Activated CD4-positive, CD25-positive, alpha-beta regulatory T cell treated with anti-CD3 and anti-CD28 coated beads, Interleukin-2, amount 50 U/mL, for 24 hours (primary cell): ENCODE data around the gene ZNF584.
A peak's percentile ranks its signal among the peaks of the same experiment; 100 is the strongest.
"Not testable (repeated sequence)": the region's sequence is repeated elsewhere in the genome, so short reads cannot be mapped to it uniquely, and the experiment has no call there.

Experiments
- ATAC-seq, 2 donors: fragments of 150-1000 bp; cut with Tn5 transposase; one replicate each; pipeline ENCODE4 v1.10.0; 2021; ENCODE audit warnings: mild to moderate bottlenecking in 1 of 2, moderate library complexity in 1 of 2

ZNF584 gene

DNA sequence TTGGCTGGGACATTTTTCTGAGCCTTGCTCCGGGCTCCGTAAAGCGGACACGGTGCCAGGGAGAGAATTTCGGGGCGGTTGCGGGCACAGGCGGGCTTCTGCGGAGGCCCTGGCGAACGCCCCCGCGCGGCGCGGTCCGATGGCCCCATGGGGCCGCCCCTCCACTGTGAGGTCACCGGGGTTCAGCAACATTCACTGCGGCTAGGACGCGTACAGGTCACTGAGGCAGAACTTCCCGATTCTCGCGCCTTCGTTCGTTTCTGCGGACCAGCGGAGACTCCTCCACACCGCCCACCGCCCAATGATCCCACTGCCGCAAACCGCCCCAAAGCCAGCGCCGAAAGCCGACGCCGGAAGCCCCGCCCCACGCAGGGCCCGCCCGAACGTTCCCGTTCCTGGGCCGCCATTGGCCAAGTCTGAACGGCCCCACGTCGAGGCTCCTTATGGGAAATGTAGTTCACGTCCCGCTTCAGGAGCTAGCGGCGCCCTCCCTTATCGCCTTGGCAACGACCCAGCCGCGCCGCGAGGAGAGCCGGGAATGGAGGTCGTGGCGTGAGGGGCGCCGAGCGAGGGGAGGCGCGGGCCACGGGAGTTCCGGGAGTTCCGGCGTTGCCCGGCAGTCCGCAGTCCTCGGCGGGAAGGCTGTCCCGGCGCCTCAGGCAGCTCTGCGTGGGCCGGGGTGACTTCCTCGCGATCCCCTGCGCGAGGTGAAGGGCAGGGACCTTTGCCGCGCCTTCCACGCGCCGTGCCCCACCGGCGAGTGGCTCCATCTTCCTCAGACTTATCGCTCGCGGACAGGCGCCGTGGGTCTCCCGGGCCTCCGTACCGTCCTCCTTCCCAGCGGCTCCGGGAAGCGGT lies at the start of gene ZNF584:
Gene ZNF584, plus strand, starts transcription at position 498 of the 858 bp plus-strand sequence. CDS start 499 bp downstream, outside the sequence.
- peak; percentile 98 for ATAC-seq

DNA sequence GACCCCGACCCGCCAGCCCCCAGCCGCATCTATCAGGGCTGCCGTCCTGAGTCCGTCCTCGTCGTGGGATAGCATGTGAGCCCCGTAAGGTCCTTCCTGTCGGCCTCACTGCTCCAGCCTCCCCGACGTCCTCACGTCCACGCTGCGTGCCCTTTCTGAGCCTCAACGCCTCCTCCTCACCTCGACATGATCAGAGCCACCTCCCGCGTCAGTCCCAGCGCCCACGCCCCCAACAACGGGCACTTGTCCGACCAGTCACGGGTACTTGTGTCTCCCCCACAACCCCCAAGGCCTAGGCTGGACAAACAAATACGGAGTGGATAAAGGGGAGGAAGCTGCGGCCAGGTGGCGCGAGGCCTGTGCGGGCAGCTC lies 46.6 kb upstream of the ZNF584 start:
- peak; percentile 6 to 7 for ATAC-seq

DNA sequence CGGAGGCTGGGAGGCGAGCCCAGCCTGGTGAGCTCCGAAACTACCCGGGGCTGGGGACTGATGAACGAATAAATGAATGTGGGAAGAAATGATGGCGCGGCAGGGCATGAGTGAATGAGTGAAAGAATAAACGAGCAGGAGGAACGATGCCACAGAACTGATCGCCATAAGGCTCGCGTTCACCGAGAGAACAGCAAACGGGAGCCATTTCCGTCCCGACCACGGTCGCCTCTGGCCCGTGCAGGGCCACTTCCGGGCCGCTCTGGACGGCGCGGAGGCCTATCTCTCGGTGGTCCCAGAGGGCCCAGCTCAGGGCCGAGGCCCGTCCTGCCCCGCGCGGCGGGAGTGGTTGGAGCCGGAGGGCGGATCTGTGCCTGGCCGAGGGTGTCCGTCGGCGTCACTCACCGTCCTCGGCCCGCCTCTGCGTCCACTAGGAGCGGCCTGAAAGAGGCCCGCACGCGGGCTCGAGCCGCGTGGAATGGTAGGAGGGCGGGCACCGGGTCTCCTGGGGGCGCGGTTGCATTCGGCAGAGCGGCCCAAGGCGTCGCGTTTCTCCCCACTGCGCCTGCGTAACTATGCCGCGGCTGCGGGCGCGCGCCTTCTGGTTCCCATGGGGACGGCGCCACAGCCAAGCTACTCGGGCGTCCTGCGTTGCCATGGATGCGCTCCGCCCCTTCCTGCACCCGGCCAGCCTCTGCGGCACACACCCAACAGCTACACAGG lies 46.0 kb upstream of the ZNF584 start, which contains the start of gene ZNF497:
Gene ZNF497, minus strand, starts transcription at position 480 of the 723 bp plus-strand sequence. CDS start 5,116 bp downstream, outside the sequence.
- peak; percentile 94 to 95 for ATAC-seq

DNA sequence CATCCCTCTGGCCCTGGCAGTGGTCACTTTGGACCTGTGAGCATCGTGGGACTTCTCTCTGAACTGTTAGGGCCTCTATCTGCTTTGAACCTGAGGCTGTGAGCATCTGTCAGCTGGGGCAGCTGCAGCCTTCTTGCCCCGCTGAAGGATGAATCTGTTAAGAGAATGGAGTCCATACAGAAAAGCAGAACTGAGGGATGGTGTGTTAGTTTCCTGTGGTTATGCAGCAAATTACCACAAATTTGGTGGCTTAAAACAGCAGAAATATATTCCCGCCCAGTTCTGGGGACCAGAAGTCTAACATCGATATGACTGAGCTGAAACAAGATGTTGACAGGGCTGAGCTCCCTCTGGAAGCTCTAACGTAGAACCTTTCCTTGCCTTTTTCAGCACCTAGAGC lies 44.3 kb upstream of the ZNF584 start:
- ATAC-seq, result no peak

DNA sequence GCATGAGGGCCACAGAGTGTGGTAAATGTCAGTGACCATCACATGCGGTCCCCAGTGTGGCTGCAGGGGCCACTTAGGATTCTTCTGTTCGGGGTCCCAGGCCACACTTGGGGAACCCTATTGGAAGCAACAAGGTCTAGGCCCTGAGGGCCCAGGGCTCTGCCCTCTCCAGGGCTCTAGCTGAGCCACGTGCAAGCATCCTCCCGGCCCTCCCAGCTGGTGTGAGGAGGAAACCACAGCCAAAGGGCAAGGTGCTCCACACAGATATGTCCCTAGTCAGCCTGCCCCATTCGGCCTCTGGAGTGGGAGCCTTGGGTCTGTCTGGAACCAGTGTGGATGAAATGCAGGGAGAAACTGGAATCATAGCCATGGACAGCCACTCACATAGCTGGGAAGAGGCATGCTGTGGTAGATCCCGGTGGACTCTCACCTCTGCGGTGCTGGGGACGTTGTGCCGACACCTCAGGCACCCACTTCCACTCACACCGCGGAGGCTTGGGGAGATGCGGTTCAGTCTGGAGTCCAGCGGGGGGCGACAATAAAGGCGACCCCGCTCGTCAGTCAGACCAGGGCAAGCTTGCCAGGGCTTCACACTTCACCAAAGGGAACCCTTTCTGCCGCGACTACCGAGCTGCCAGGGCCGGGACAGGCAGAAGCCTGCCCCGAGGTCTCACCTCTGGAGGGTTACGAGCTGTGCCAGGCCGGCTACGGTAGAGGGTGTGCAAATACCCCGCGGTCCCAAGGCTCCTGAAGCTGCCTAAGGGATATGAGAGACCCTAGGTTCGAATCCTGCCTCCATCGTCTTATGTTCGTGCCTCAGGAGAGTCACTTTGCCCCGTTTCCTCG lies 41.6 kb upstream of the ZNF584 start:
- no peak for ATAC-seq

DNA sequence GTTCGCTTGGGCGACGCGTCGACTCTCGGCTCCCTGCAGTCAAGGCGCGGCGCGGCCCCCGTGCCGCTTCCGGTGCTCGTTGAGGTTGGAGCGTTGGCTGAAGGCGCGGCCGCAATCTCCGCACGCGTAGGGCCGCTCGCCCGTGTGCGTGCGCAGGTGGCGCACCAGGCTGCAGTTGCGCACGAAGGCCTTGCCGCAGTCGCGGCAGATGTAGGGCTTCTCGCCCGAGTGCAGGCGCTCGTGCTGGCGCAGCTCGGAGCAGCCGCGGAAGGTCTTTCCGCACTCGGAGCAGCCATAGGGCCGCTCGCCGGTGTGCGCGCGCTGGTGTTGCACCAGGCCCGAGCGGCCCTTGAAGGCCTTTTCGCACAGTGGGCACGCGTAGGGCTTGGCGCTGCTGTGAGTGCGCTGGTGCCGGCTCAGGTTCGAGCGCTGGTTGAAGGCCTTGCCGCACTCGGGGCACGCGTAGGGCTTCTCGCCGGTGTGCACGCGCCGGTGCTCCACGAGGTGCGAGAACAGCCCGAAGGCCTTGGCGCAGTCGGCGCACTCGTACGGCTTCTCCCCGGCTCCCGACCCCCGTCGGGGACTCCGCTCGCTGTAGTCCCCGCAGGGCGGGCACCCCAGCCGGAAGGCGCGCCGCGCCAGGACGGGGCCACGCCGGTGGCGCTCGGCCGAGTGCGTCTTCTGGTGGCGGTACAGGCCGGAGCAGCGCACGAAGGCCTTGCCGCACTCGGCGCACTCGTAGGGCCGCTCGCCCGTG lies 40.6 kb upstream of the ZNF584 start:
- ATAC-seq, result no peak

DNA sequence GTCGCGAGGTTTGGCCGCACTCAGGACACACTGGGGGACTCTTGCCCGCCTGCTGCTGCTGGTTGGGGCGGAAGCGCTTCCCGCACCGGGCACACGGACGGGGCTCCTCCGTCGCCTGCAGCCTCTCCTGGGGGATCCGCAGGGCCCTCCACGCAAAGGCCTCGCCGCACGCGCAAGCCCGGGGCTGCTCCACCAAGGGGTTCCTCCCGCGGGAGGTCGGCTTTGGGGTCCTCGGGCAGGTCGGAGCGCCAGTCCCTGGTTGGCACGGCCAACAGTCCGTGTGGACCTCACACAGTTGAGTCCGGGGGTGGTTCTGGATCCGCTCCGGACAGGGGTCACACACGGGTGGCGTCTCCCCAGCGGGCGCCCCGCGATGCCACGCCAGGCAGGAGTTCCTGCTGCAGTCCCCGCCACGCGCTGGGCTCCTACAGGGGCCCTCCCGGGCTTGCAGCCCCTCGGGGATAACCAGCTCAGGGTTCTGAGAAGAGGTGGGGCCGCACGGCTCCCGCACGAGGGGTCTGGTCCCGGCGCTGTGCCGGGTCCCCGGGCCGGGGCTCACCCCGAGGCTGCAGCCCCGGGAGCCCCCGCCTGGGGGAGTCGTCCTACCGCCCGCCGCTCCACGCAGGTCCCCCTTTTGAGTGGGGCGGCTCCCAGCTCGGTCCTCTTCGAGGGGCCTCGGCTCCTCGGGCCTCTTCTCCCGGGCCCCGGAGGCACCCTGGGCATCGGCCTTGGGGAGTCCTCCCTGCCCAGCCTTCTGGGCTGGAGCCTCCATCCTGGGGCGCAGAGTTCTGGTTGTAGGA lies 39.7 kb upstream of the ZNF584 start:
- ATAC-seq, result no peak

DNA sequence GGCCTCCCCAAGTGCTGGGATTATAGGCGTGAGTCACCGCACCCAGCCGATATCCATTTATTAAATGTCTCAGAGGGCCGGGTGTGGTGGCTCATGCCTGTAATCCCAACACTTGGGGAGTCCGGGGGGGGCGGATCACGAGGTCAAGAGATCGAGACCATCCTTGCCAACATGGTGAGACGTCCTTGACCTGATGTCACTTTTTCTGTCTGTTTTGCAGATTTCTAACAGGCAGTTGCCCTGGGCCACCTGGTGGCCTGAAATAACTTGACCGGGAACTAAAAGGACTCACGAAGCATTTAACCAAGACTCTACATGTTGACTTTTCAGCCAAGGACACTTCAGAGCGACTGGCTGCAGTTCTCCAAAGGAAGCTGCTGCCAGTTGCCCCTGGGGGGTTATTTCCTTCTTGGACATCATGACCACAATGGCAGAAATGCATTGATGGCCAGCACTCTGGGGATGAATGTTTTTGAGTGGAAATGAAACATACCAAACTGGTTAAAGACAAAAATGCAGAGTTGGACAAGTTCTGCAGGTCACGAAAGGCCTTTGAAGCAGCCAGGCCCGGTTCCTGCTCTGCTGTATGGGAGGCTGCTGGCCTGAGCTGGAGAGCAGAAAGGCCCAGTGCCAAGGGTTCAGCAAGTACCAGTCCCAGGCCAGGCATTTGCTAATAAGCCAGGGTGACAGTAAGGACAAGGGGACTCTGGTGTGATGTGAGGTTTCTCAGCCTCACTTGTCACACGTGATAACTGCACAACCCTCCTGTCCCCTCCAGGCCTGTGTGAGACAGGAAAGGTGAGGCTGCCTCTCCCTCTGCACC lies 35.9 kb upstream of the ZNF584 start:
- no peak for ATAC-seq

DNA sequence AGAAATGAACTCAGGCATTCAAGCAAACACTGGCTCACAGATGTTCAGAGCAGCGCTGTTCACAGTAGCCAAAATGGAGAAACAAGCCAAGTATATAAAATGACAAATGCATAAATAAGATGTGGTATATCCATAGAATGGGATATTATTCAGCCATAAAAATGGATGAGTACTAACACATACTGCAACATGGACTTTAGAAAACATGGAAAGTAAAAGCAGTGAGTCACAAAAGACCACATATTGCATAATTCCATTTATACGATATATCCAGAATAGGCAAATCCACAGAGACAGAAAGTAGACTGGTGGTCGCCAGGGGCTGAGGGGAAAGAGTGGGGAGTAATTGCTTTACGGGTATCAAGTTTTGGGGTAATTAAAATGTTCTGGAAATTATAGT lies 34.2 kb upstream of the ZNF584 start:
- ATAC-seq, result no peak

DNA sequence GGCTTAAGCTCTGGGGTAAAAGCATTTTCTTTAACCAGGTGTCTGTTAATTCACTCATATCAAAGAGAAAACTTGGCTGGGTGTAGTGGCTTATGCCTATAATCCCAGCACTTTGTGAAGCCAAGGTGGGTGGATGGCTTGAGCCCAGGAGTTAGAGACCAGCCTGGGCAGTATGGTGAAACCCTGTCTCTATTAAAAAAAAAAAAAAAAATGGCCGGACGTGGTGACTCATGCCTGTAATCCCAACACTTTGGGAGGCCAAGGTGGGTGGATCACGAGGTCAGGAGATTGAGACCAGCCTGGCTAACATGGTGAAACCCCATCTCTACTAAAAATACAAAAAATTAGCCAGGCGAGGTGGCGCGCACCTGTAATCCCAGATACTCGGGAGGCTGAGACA lies 31.7 kb upstream of the ZNF584 start:
- not testable (repeated sequence) for ATAC-seq

DNA sequence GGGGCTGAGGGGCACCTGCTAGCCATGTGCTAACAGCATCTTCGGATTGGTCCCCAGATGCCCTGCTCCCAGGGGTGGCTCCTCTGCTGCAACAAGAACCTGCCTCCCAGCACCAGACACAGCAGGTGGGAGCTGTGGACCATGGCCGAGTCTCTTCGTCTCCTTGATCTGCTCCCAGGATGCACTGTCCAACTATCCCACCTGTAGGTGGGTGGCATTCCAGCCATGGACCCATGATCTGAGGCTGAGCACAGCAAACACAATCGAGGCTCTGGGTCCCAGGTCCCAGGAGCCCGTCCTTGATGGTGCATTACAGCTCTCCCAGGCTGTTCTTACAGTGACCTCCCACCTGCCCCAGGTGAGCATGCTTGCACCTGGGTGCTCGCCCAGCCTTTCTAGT lies 29.2 kb upstream of the ZNF584 start:
- ATAC-seq, result no peak

DNA sequence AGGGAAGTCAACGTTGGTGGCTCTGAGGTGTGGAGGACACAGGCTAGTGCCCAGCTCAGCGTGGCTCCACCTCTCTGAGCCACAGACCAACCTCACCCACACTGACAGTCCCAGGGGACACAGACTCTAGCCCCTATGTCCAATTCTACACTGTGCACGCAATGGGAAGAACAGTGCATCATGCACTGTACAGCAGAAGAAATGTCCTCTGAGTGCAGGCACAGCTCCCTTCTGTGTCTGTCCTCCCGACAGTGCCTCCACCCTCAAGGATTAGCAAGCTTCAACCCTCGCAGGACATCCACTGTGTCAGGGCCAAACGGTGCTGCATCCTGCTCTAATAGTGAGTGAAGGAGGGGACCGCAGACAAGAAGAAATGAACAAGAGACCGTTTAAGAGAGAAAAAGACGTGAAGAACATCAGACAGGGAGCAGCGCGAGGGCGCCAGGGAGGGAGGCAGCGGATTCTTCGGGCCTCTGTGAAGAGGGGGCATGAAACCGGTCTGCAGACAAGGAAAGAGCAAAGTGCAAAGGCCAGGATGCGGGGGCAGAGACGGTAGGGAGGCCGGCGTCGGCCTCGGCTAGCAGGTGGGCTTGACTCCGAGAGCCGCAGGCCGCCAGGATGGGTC lies 28.3 kb upstream of the ZNF584 start:
- ATAC-seq, result no peak

DNA sequence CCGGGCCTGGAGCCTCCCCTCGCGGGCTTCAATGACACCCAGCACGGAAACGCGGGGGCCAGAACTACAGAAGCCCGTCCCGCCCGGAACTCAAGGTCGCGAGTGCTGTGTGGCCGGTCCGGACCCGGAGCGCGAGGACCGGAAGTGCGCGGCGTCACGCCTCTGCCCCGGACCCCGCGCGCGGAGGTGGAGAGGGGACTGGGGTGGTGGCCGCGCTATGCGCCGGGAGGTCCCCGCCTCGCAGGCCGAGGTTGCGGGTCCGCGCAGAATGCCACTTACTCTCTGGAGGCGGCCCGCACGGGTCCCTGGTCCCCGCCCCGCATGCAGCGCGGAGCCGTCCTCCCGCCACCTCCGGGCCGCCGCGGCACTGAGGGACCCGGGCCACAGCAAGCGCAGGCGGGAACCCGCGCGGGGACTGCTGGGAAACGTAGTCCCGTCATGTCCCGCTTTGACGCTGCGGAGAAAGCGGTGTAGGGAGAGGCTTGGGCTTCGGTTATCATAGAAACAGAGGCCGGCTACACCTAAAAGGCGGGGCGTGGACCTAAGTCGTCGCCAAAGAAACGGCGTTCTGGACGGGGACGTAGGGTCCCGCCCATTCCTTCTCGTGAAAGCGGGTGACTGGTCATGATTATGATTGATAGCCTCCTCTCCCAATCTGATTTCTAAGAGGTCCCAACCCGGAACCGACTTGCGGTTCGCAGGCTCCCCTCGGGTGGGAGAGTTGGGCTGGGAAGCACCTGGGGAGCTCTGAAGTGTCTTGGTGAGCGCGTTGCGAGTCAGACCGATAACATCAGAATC lies 27.6 kb upstream of the ZNF584 start, which contains the start of gene ZNF837:
Gene ZNF837, minus strand, starts transcription at position 369 of the 798 bp plus-strand sequence. CDS start 11,698 bp downstream, outside the sequence.
- ATAC-seq, result peak; percentile 86 to 88

DNA sequence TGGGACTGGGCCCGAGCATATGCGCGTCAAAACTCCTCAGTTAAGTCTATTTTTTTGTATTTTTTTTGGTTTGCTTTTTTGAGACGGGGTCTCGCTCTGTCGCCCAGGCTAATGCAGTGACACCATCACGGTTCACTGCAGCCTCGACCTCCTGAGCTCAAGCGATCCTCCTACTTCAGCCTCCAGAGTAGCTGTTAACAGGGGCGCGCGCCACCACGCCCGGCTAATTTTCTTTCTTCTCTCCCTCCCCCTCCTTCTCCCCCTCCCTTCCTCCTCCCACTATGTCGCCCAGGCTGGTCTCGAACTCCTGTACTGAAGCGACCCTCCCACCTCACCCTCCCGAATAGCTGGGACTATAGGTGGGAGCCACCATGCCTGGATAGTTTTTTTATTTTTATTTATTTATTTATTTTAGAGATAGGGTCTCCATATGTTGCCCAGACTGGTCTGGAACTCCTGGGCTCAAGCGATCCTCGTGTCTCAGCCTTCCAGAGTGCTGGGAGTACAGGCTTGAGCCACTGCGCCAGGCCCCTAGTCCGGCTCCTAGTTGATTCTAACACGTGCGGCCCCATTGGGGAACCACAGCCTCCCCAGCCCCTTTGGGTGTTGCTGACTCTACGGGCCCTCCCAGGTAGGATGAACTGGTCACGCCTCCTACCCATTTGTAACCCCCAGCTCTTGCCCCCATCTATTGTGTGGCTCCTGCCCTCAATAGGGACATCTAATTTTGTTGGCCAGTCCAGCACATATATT lies 26.8 kb upstream of the ZNF584 start:
- ATAC-seq, result no peak

DNA sequence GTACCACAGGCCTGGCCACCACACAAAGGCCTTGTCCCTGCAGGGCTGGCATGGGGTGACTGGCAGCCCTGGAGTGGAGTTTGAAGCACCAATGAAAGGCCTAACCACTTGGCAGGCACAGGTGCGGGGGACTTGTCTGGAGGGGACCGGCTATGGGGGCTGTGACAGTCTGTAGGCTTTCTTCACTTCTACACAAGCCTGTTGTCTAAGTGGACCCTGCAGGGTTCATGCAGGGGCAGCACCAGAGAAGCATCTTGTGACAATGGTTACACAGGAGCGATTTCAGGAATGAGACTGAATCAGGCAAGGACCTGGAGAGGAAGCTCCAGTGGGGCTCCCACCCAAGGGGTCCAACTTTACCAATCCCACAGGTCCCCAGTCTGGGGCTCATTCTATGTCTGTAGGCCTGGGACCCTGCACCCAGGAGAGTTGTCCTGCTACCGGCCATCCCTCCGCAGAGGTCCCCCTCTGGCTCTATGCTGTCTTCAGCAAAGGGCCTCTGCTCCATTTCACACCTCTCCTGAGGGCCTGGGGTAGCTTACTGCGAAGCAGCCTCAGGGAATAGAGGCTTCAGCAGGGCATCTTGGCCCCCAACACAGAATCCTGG lies 25.3 kb upstream of the ZNF584 start:
- ATAC-seq, result no peak

DNA sequence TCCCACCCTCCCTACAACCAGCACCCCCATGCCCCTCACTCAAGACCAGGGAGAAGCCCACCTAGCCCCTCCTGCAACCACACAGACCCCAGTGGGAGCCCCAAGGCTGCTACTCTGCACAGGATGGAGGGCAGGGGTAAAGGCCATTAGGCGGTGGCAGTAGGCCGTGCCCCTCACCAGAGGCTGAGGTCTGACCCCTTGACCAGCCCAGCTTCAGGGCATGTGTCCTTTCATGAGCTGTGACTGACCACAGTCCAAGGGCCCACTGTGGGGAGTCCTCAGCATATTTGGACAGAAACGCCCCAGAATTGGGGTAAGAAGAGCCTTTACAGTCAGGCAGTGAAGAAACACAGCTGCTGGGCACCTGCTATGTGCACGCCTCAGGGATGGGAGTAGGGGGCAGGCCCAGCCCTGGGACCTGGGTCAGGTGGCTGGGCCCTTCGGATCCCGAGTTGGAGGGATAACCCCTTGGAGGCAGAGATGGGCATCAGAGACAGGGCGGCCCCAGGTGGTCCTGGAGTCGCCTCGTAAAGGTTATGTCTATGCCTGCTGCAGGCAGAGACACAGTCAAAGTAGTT lies 23.0 kb upstream of the ZNF584 start:
- ATAC-seq, result no peak

DNA sequence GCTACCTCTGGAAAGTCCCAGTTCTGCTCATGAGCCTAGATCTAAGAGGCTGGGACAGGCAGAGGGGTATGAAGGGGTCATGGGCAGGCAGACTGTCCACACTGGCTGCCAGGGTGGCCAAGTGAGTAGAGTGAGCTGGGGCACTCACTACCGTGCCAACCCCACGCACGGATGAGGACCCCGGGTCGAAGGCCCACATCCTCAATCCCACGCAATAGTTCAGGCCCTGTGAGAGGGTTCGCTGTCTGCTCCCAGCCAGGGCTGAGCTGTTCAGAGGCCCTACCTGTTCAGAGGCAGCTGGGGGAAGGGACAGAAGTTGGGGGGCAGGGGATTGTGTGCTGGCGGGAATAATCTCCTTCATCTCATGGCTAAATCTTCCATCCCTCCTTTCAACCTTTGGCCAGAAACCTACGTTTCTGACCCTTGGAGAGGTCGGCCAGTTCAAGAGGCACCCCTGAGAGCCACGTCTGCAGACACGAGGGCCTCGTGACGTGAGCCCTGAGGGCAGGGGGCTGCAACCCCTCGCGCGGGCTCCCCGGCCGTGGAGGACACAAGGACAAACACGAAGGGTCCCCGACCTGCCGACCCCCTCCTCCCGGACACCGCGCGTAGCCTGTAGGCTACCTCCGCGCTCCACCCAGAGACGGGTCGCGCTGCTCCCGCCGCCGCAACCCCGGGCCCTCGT lies 22.4 kb upstream of the ZNF584 start:
- ATAC-seq, result peak in 1 of 2 donors; percentile 2
